ENCODE results near the gene ATF7IP.

GRCh38 chr12:14443531-14443930 lies 78.0 kb downstream of the ATF7IP start:
- TF ChIP-seq CTCF (IDR thresholded peaks at IDR 0.05 in 8 of 11, conservative IDR thresholded peaks at IDR 0.05 in 3 of 11) (no peak), POLR2A (IDR thresholded peaks at IDR 0.05) (no peak), POLR2AphosphoS5 (IDR thresholded peaks at IDR 0.05) (no peak)
